ENCODE data around the gene ANKFN1. TPM values are rescaled to one million over a fixed set of nuclear protein-coding genes. Genes with fewer than 3 reads are reported as not detected.

The ANKFN1 gene
- total RNA-seq, 4 donors from 2014 or later: 0.13 to 1.4 (median 0.75) TPM

DNA sequence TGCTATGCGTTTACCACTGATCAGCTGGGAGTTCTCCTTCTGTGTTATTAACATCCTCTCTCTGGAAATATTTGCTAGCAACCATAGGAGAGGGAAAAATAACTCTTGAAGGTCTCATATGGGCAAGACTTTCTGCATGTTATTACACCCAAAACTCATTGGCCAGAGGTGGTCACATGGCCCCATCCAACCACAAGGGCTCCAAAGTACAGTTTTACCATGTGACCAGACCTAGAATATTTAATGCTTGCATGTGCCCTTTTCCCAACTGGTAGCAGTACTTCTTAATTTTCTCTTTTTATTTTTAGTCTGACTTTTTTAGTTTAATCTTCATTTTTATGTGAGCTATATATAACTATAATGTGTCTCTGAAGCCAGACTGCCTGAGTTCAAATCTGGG, 299.2 kb downstream of the ANKFN1 start:
- WGBS, 2 donors (ENCODE audit: low coverage in 1 of 2): 78 to 83% methylated on average over 1 of the region's 1 CpG
- no peaks in the 10 kb centered on the region for H3K9me3 ChIP-seq
- H3K4me1 ChIP-seq: no peaks in the 10 kb centered on the region
- no peaks in the 10 kb centered on the region for H3K27me3 ChIP-seq
- H3K27ac ChIP-seq: no peak overlapping the region
- H3K36me3 ChIP-seq: no peaks in the 10 kb centered on the region
- TF ChIP-seq POLR2AphosphoS5 (IDR thresholded peaks at IDR 0.05) (no peak), EP300 (IDR thresholded peaks at IDR 0.05) (no peak), POLR2A (IDR thresholded peaks at IDR 0.05) (no peak)
- TF ChIP-seq, protein P1, sequence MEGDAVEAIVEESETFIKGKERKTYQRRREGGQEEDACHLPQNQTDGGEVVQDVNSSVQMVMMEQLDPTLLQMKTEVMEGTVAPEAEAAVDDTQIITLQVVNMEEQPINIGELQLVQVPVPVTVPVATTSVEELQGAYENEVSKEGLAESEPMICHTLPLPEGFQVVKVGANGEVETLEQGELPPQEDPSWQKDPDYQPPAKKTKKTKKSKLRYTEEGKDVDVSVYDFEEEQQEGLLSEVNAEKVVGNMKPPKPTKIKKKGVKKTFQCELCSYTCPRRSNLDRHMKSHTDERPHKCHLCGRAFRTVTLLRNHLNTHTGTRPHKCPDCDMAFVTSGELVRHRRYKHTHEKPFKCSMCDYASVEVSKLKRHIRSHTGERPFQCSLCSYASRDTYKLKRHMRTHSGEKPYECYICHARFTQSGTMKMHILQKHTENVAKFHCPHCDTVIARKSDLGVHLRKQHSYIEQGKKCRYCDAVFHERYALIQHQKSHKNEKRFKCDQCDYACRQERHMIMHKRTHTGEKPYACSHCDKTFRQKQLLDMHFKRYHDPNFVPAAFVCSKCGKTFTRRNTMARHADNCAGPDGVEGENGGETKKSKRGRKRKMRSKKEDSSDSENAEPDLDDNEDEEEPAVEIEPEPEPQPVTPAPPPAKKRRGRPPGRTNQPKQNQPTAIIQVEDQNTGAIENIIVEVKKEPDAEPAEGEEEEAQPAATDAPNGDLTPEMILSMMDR (IDR thresholded peaks at IDR 0.05): no peak
- no peak for ATAC-seq
- H3K4me3 ChIP-seq: no peak overlapping the region

DNA sequence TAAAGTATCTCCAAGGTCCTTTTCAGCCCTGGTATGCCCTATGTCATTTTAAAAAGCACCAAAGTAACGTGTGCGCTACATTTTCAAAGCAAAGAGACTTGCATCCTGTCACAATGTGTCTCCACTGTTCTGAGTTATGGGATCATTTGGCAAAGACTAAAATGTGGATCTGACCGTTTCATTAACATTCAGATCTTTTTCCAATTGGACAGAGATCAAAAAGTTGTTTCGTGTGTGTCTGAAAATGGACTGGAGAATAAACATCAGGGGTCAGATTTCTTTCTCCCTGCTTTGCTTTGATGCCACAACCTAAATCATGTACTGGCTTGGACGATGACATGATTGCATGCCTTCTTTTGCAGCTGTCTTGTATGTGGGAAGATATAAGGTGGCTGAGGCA, 304.2 kb downstream of the ANKFN1 start:
- H3K4me3 ChIP-seq: no peak overlapping the region
- H3K27me3 ChIP-seq: no peaks in the 10 kb centered on the region
- 20 to 39% methylated on average over 2 to 5 of the region's 5 CpGs for WGBS, 2 donors (ENCODE audit: low coverage in 1 of 2)
- ATAC-seq: no peak
- H3K4me1 ChIP-seq: no peaks in the 10 kb centered on the region
- TF ChIP-seq EP300 (IDR thresholded peaks at IDR 0.05) (no peak), POLR2AphosphoS5 (IDR thresholded peaks at IDR 0.05) (no peak), POLR2A (IDR thresholded peaks at IDR 0.05) (no peak)
- TF ChIP-seq, protein P1 (IDR thresholded peaks at IDR 0.05): no peak
- no peak overlapping the region for H3K27ac ChIP-seq
- H3K9me3 ChIP-seq: no peaks in the 10 kb centered on the region
- H3K36me3 ChIP-seq: no peaks in the 10 kb centered on the region

DNA sequence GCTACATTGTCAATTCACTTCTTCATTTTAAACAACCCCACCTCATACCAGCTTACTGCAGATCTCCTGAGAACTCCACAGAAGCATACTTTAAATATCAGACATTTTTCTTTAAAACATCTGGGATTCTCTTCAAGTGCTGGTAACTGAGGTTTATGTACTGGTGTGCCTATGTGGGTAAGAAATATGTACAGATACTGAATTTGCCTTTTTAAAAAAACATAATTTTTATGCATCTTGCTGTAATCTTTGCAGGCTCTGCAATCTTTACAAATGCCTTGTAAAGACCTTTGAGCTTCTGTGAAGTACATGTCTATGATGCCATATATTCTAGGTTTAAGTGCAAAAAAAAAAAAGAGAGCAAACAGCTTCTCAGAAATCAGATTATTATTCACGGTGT, 312.6 kb downstream of the ANKFN1 start:
- no peak overlapping the region for H3K4me3 ChIP-seq
- H3K27ac ChIP-seq: no peak overlapping the region
- TF ChIP-seq POLR2A (IDR thresholded peaks at IDR 0.05): no peak
- TF ChIP-seq, protein P1 (IDR thresholded peaks at IDR 0.05): no peak
- no peak for TF ChIP-seq POLR2AphosphoS5 (IDR thresholded peaks at IDR 0.05)
- no peak for TF ChIP-seq EP300 (IDR thresholded peaks at IDR 0.05)
- no peaks in the 10 kb centered on the region for H3K36me3 ChIP-seq
- ATAC-seq: no peak
- no peaks in the 10 kb centered on the region for H3K27me3 ChIP-seq
- peaks cover 0 to under 1% (median 0%) of the 10 kb centered on the region in 3 donors for H3K9me3 ChIP-seq
- no peaks in the 10 kb centered on the region for H3K4me1 ChIP-seq
- 92 to 94% methylated on average over 1 of the region's 1 CpG for WGBS, 2 donors (ENCODE audit: low coverage in 1 of 2)

DNA sequence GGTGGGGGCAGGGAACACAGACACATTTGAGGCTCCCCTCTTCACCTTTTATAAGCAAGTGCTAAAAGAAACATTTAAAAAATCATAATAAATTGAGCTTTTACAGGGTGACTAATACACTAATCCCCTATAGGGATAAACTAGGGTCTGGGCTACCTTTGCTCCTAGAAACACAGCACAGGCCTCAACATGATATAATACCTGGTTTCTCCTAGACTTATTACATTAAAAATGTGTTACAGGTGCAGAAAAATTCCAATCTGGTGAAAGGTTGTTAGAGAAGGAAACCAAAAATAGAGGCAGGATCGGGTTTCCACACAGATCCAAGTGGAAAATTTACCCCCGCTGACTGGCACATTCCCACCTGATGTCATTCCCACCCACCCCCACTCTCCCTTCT, 315.6 kb downstream of the ANKFN1 start:
- no peak overlapping the region for H3K27ac ChIP-seq
- H3K36me3 ChIP-seq: no peaks in the 10 kb centered on the region
- WGBS, 2 donors (ENCODE audit: low coverage in 1 of 2): 71 to 73% methylated on average over 2 of the region's 2 CpGs
- H3K4me1 ChIP-seq: no peaks in the 10 kb centered on the region
- peaks cover 0 to 12% (median 0%) of the 10 kb centered on the region in 3 donors for H3K9me3 ChIP-seq
- no peak for ATAC-seq
- no peak overlapping the region for H3K4me3 ChIP-seq
- no peak for TF ChIP-seq POLR2AphosphoS5 (IDR thresholded peaks at IDR 0.05)
- TF ChIP-seq EP300 (IDR thresholded peaks at IDR 0.05): no peak
- TF ChIP-seq, protein P1 (IDR thresholded peaks at IDR 0.05): no peak
- TF ChIP-seq POLR2A (IDR thresholded peaks at IDR 0.05): no peak
- no peaks in the 10 kb centered on the region for H3K27me3 ChIP-seq

DNA sequence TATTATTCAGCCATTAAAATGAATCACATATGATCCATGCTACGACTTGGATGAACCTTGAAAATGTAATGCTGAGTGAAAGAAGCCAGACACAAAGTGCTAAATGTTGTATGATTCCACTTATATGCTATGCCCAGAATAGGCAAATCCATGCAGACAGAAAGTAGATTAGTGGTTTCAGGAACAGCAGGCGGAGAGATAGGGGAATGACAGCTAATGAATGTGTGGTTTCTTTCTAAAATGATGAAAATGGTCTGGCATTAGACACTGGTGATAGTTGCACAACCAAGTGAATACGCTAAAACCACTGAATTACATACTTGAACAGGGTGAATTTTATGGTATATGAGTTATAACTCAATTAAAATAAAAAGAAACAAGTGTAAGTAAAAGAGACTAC, 318.4 kb downstream of the ANKFN1 start:
- ATAC-seq: no peak
- Histone ChIP-seq H3K9me3 (peaks cover 0 to 12% (median 0%) of the 10 kb centered on the region in 3 donors), H3K4me1 (no peaks in the 10 kb centered on the region), H3K27me3 (no peaks in the 10 kb centered on the region), H3K36me3 (no peaks in the 10 kb centered on the region), H3K4me3 (no peak overlapping the region), H3K27ac (no peak overlapping the region)
- WGBS, 2 donors (ENCODE audit: low coverage in 1 of 2): 81 to 96% methylated on average over 3 of the region's 3 CpGs
- TF ChIP-seq POLR2AphosphoS5 (IDR thresholded peaks at IDR 0.05) (no peak), EP300 (IDR thresholded peaks at IDR 0.05) (no peak), POLR2A (IDR thresholded peaks at IDR 0.05) (no peak)
- TF ChIP-seq, protein P1 (IDR thresholded peaks at IDR 0.05): no peak
